HEK293T (cell line): Measurements from ENCODE around the gene DMRTB1.

Experiments
- CTCF ChIA-PET: fragments of 350-600 bp; formaldehyde crosslinking; extraction: SDS; loops from one replicate; lab custom pipeline; 2021; ENCODE audit warnings: antibody characterized with exemption, inconsistent platforms; lab: Yijun Ruan, JAX
- POLR2A ChIA-PET: fragments of 350-600 bp; formaldehyde crosslinking; extraction: SDS; loops from one replicate; lab custom pipeline; 2020; ENCODE audit warnings: antibody characterized with exemption, inconsistent platforms; lab: Yijun Ruan, JAX
- DNase-seq: peaks from one replicate; pipeline ENCODE4 v3.0.0; 2012; ENCODE audit warnings: mixed read lengths; ENCODE audit errors: extremely low spot score
- ARNT ChIP-seq: fragments of 450-650 bp; IDR thresholded peaks from 2 replicates; pipeline ENCODE4 v1.6.1; 2017; ENCODE audit warnings: mild to moderate bottlenecking
- BHLHE40 ChIP-seq: fragments of 450-650 bp; IDR thresholded peaks from 2 replicates; pipeline ENCODE4 v1.6.1; 2016; ENCODE audit warnings: mild to moderate bottlenecking, moderate library complexity, borderline replicate concordance
- CTBP1 ChIP-seq: fragments of 450-650 bp; IDR thresholded peaks from 2 replicates; pipeline ENCODE4 v1.6.1; 2016; ENCODE audit warnings: borderline replicate concordance
- ELF4 ChIP-seq: fragments of 450-650 bp; IDR thresholded peaks from 2 replicates; pipeline ENCODE4 v1.6.1; 2017; ENCODE audit warnings: antibody characterized with exemption
- FOXA1 ChIP-seq: fragments of 450-650 bp; IDR thresholded peaks from 2 replicates; pipeline ENCODE4 v1.6.1; 2016; ENCODE audit warnings: mild to moderate bottlenecking
- FOXK2 ChIP-seq: fragments of 450-650 bp; IDR thresholded peaks from 2 replicates; pipeline ENCODE4 v1.6.1; 2016; ENCODE audit warnings: mild to moderate bottlenecking
- FOXM1 ChIP-seq: fragments of 450-650 bp; IDR thresholded peaks from 2 replicates; pipeline ENCODE4 v1.6.1; 2017; ENCODE audit warnings: mild to moderate bottlenecking, borderline replicate concordance
- HDGF ChIP-seq: fragments of 450-650 bp; IDR thresholded peaks from 2 replicates; pipeline ENCODE4 v1.6.1; 2017; ENCODE audit warnings: antibody characterized with exemption, borderline replicate concordance
- L3MBTL2 ChIP-seq: fragments of 450-650 bp; conservative IDR thresholded peaks from 2 replicates; pipeline ENCODE4 v1.6.1; 2016; ENCODE audit warnings: mild to moderate bottlenecking
- LEF1 ChIP-seq: fragments of 450-650 bp; IDR thresholded peaks from 2 replicates; pipeline ENCODE4 v1.6.1; 2017; ENCODE audit warnings: mild to moderate bottlenecking, borderline replicate concordance
- NFRKB ChIP-seq: fragments of 450-650 bp; IDR thresholded peaks from 2 replicates; pipeline ENCODE4 v1.6.1; 2016; ENCODE audit warnings: mild to moderate bottlenecking, moderate library complexity
- SP1 ChIP-seq: fragments of 450-650 bp; IDR thresholded peaks from 2 replicates; pipeline ENCODE4 v1.6.1; 2017
- SUZ12 ChIP-seq: fragments of 450-650 bp; IDR thresholded peaks from 2 replicates; pipeline ENCODE4 v1.6.1; 2016; ENCODE audit warnings: mild to moderate bottlenecking
- TARDBP ChIP-seq: fragments of 450-650 bp; IDR thresholded peaks from 2 replicates; pipeline ENCODE4 v1.6.1; 2016
- ZNF384 ChIP-seq: fragments of 450-650 bp; IDR thresholded peaks from 2 replicates; pipeline ENCODE4 v1.6.1; 2016
- TF ChIP-seq, protein P1 (sequence below): fragments of 450-650 bp; IDR thresholded peaks from 2 replicates; pipeline ENCODE4 v1.6.1; 2016

Gene DMRTB1

GRCh38 chr1:53468374-53468773 lies 9.2 kb downstream of the DMRTB1 start:
- CTCF ChIA-PET, result interaction anchor here (0.6 kb wide), 1 partner anchor 77 kb away, joined by 3 read pairs; no protein-coding TSS in a partner anchor
- no peak for DNase-seq
- TF ChIP-seq NFRKB (no peak), FOXA1 (no peak), TARDBP (no peak), SUZ12 (no peak), SP1 (no peak), ZNF384 (no peak), L3MBTL2 (no peak), BHLHE40 (no peak), ELF4 (no peak), LEF1 (no peak), HDGF (no peak), ARNT (no peak), FOXM1 (no peak), FOXK2 (no peak), CTBP1 (no peak)
- TF ChIP-seq, protein P1, sequence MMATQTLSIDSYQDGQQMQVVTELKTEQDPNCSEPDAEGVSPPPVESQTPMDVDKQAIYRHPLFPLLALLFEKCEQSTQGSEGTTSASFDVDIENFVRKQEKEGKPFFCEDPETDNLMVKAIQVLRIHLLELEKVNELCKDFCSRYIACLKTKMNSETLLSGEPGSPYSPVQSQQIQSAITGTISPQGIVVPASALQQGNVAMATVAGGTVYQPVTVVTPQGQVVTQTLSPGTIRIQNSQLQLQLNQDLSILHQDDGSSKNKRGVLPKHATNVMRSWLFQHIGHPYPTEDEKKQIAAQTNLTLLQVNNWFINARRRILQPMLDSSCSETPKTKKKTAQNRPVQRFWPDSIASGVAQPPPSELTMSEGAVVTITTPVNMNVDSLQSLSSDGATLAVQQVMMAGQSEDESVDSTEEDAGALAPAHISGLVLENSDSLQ, result no peak
- POLR2A ChIA-PET, result no interaction called here

DNA sequence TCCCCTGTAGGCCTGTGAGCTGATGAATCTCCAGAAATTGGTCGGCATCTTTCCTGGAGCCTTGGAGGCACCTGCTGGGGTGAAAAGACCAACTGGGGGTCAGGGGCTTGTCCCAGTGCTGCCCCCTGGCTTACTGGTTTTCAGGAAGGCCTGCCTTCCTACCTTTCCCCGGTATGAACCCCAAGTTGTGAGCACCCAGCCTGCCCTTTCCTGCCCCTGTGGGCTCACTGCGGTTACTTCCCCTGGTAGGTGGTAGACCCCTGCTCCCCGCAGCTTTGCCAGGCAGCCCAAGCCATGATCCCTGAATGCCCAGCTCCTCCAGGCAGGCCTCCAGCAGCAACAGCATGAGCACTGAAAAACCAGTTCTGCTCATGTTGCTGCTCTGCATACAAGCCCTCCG lies 10.2 kb downstream of the DMRTB1 start:
- POLR2A ChIA-PET, result no interaction called here
- CTCF ChIA-PET, result interaction anchor here (0.6 to 1.3 kb wide), 3 partner anchors 18 to 285 kb away, joined by 3 to 5 read pairs (median 3); no protein-coding TSS in a partner anchor
- no peak for DNase-seq
- TF ChIP-seq CTBP1 (no peak), ELF4 (no peak), FOXK2 (no peak), HDGF (no peak), ARNT (no peak)

GRCh38 chr1:53470155-53470554 lies 11.0 kb downstream of the DMRTB1 start:
- CTCF ChIA-PET, result interaction anchor here (0.7 to 1.3 kb wide), 3 partner anchors 19 to 284 kb away, joined by 3 to 5 read pairs (median 3); no protein-coding TSS in a partner anchor

DNA sequence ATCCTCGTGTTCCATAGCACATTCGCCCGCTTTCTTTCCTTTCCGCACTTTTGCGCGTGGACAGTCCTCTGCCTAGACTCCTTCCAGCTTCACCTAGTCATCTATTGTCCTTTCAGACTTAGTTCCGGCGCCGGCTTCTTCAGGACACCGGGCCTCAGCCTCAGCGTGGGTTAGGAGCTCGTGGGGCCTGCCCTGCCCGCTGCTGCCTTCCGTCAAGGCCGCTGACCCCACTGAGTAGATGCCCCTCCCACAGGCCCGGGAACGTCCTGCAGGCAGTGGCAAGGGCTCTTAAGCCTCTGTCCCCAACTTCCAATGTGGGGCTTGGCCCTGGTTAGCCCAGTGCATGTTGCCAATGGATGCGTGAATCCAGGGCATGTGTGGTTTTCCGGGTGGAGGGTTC lies 11.4 kb downstream of the DMRTB1 start:
- TF ChIP-seq, protein P1, result no peak
- TF ChIP-seq LEF1, result no peak
- no peak for TF ChIP-seq SP1
- TF ChIP-seq ELF4, result no peak
- no peak for TF ChIP-seq NFRKB
- no peak for TF ChIP-seq ZNF384
- no peak for TF ChIP-seq FOXM1
- TF ChIP-seq CTBP1, result no peak
- no peak for TF ChIP-seq FOXA1
- TF ChIP-seq HDGF, result no peak
- no peak for TF ChIP-seq TARDBP
- TF ChIP-seq FOXK2, result no peak
- TF ChIP-seq BHLHE40, result no peak
- TF ChIP-seq SUZ12, result no peak
- no peak for TF ChIP-seq ARNT
- TF ChIP-seq L3MBTL2, result no peak
- ChIA-PET POLR2A (no interaction called here), CTCF (interaction anchor here (0.7 to 1.3 kb wide), 2 partner anchors 123 to 283 kb away, joined by 3 read pairs; no protein-coding TSS in a partner anchor)
- DNase-seq, result no peak

More at GRCh38 chr1:53470155-53470554, 11.0 kb downstream of the DMRTB1 start:
- TF ChIP-seq FOXA1, result no peak
- peak; percentile 40; the same call in 1 of the 2 replicates for TF ChIP-seq L3MBTL2
- TF ChIP-seq HDGF, result 0 out of 2 replicates have a peak, but pooled peaks have one; percentile 85
- TF ChIP-seq SUZ12, result no peak
- no peak for TF ChIP-seq FOXK2
- POLR2A ChIA-PET, result no interaction called here
- peak; percentile 95 for DNase-seq

DNA sequence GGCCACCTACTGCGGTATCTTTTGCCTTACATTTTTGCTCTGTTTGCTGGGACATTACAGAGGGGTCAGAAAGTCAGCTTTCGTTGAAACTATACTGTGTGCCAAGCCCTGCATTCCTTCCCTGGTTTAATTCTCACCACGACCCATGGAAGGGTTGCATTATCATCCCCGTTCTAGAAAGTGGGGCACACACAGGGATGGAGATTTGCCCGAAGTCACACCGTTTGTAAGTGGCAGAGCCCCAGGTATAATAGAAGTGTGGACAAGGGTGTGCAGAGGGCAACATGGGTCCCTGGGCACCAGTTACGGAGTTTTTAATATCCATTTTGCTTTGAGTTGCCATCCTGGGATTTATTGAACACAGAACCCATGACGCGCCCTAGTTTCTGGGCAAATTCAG lies 11.8 kb downstream of the DMRTB1 start:
- no peak for TF ChIP-seq SUZ12
- no peak for TF ChIP-seq FOXM1
- no peak for TF ChIP-seq BHLHE40
- TF ChIP-seq SP1, result no peak
- no peak for TF ChIP-seq HDGF
- no peak for TF ChIP-seq CTBP1
- no peak for TF ChIP-seq FOXA1
- TF ChIP-seq, protein P1, result no peak
- TF ChIP-seq ZNF384, result no peak
- no peak for TF ChIP-seq L3MBTL2
- no peak for TF ChIP-seq FOXK2
- DNase-seq, result no peak
- POLR2A ChIA-PET, result no interaction called here
- CTCF ChIA-PET, result interaction anchor here (0.7 kb wide), 1 partner anchor 123 kb away, joined by 3 read pairs; no protein-coding TSS in a partner anchor

DNA sequence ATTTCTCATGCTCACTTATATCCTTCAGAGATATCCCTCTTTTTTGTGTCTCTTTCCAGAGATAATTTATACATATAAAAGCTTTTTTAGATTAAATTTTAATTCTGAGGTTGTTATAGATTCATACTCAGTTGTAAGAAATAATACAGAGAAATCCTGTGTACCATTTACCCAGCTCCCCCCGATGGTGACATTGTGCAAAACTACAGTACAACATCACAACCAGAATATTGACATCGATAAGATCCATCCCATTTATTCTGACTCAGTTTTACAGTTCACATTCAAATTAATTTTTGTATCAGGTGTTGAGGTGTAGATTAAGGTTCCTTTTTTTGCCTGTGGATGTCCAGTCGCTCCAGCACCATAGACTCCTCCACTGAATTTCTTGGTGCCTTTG lies 14.3 kb downstream of the DMRTB1 start:
- TF ChIP-seq ARNT (no peak), BHLHE40 (no peak), ELF4 (no peak), FOXM1 (no peak), L3MBTL2 (no peak), FOXK2 (no peak), FOXA1 (no peak), HDGF (no peak)
- TF ChIP-seq, protein P1, result no peak
- no peak for DNase-seq
- ChIA-PET CTCF (interaction anchor here (0.7 to 1.0 kb wide), 2 partner anchors 12 to 1068 kb away, joined by 3 to 4 read pairs; no protein-coding TSS in a partner anchor), POLR2A (no interaction called here)
